Subcutaneous adipose tissue (tissue), 4 donors: ENCODE results near the gene TMEM121. TPM values are rescaled to one million over a fixed set of nuclear protein-coding genes. Genes with fewer than 3 reads are reported as not detected.

ENCODE experiments used
- total RNA-seq, 4 donors: library from RNA; depleted of rRNA; stranded (reverse); fragments of >200 nt; gene quantifications; one replicate each; pipeline ENCODE4 v1.1.0, GENCODE V29; 2016
- TF ChIP-seq, protein P1 (sequence below): fragments of 450-650 bp; IDR thresholded peaks from one replicate; pipeline ENCODE4 v1.5.1; 2016; ENCODE audit warnings: low read depth, mild to moderate bottlenecking, control low read depth, antibody characterized with exemption, moderate library complexity

The TMEM121 gene
- 1 to 10 TPM; 1.3 to 3.6 (median 2.0) TPM for total RNA-seq

DNA sequence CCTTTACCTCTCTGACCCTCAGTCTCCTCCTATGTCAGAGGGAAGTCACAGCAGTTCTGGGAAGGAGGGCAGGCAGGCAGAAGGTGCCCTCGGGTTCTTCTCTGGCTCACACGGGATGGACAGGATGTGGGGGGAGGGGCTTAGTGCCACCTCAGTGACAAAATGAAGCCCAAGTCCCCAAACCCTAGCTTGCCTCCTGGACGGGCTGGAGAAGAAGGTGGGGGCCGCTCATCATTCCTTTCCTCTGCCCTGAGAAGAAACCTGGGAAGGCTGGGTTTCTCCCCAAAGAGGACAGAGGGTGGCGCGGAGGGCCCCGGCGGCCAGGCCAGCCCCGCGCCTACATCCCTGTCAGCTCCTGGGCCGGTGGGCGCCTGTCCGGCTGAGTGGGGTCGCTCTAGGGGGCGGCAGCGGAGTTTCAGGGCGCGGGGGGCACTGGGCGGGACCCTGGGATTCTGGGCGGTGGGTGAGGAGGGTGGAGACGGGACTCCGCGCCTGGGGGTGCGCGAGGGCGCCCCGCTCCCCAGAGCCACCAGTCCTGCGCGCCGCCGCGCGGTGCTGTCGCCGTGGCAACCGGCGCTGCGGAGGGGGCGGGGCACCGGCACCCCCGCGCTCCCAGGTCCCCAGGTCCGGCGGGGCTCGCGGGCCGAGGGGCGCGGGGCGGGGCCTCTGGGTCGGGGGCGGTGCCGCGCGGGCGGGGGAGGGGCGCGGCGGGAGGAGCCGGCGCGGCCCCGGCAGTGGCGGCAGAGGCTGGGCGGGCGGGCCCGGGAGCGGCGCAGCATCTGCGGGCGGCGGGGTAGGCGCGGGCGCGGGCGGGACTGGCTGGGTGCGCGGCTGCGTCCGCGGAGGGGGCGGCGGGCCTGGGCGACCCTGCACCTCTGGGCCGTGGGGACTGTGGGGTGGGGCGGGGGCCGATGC, at the start of gene TMEM121:
TMEM121 (plus strand) TSS at position 723 of the 915 bp plus-strand sequence. CDS start 2,252 bp downstream, outside the sequence.
- TF ChIP-seq, protein P1, sequence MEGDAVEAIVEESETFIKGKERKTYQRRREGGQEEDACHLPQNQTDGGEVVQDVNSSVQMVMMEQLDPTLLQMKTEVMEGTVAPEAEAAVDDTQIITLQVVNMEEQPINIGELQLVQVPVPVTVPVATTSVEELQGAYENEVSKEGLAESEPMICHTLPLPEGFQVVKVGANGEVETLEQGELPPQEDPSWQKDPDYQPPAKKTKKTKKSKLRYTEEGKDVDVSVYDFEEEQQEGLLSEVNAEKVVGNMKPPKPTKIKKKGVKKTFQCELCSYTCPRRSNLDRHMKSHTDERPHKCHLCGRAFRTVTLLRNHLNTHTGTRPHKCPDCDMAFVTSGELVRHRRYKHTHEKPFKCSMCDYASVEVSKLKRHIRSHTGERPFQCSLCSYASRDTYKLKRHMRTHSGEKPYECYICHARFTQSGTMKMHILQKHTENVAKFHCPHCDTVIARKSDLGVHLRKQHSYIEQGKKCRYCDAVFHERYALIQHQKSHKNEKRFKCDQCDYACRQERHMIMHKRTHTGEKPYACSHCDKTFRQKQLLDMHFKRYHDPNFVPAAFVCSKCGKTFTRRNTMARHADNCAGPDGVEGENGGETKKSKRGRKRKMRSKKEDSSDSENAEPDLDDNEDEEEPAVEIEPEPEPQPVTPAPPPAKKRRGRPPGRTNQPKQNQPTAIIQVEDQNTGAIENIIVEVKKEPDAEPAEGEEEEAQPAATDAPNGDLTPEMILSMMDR = no peak

DNA sequence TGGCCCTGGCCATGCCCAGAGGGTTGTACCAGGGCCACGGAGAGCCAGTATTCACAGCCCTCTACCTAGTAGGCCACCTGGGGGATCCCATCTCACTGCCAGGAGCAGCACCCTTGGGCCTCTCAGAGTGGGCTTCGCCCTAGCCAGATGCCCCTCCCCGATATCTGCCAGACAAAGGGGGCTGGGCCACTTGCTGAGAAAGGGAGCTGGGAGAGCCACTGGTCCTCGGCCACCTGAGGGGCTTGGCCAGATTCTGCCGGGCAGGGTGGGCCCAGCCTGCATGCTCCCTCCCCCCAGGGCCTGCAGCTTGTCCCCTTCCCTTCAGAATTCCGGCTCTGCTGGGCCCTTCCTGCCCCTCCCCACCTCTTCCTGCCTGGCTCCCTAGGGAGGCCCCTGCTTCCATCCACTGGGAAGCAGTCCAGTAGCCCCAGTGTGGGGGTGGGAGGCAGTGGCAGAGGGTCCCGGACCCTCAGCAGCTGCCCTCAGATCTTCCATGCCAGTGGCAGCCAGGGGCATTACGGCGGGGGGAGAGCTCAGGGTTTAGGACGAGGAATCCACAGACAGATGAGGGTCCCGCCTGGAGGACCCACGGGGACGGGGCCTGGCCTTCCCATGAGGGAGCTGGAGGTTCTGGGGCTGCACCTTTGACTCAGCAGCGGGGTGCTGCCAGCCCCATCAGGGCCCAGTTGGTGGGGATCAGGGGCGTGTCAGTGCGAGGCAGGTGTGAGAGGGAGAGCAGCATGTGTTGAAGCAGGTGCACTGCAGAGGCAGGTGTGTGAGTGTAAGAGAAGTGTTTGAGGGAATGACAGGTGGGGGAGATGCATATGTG, 49.3 kb upstream of the TMEM121 start:
- TF ChIP-seq, protein P1 = no peak

DNA sequence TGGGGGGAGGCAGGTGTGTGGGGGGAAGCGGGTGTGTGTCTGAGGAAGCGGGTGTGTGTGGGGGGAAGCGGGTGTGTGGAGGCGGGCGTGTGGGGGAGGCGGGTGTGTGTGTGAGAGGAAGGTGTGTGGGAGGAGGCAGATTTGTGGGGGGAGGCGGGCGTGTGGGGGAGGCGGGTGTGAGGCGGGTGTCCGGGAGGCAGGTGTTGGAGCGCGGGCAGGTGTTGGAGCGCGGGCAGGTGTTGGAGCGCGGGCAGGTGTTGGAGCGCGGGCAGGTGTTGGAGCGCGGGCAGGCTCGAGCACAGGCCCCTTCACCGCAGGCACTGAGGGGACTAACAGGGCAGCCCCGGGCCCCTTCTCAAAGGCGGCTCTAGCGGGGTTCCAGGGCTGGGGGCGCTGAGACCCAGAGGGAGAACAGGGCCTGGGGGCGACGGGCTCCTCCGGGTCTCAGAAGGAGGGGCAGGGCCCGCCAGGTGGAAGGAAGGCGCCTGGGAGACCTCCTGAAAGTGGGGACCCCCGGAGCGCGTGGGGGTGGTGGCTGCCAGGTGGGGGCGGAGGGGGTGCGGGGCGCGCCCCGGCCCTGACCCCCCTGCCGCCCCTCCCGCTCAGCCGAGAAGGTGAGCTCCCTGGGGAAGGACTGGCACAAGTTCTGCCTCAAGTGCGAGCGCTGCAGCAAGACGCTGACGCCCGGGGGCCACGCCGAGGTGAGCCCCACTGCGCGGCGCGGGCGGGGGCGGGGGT, 48.6 kb upstream of the TMEM121 start:
- TF ChIP-seq, protein P1 = no peak

DNA sequence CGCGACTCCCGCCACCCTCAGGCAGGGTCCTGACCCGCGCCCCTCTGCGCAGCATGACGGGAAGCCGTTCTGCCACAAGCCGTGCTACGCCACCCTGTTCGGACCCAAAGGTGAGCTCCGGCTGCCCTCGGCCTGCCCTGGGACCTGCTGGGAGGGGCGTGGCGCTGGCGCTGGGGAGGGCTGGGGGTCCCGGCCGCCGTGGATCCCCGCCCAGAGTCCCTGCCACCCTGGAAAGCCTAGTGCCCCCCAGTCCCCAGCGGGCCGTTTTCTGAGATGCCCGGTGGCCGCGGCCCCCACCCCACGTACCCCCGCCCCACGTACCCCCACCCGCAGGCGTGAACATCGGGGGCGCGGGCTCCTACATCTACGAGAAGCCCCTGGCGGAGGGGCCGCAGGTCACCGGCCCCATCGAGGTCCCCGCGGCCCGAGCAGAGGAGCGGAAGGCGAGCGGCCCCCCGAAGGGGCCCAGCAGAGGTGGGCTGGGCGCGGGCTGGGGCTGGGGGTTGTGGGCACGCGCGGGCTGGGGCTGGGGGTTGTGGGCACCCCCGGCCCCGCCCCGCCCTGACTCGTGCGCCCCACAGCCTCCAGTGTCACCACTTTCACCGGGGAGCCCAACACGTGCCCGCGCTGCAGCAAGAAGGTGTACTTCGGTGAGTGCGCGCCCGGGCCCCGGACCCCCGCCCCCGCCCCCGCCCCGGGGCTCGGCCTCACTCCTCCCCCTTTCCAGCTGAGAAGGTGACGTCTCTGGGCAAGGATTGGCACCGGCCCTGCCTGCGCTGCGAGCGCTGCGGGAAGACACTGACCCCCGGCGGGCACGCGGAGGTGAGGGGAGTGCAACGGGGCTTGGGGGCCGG, 47.8 kb upstream of the TMEM121 start:
- TF ChIP-seq, protein P1 = no peak

DNA sequence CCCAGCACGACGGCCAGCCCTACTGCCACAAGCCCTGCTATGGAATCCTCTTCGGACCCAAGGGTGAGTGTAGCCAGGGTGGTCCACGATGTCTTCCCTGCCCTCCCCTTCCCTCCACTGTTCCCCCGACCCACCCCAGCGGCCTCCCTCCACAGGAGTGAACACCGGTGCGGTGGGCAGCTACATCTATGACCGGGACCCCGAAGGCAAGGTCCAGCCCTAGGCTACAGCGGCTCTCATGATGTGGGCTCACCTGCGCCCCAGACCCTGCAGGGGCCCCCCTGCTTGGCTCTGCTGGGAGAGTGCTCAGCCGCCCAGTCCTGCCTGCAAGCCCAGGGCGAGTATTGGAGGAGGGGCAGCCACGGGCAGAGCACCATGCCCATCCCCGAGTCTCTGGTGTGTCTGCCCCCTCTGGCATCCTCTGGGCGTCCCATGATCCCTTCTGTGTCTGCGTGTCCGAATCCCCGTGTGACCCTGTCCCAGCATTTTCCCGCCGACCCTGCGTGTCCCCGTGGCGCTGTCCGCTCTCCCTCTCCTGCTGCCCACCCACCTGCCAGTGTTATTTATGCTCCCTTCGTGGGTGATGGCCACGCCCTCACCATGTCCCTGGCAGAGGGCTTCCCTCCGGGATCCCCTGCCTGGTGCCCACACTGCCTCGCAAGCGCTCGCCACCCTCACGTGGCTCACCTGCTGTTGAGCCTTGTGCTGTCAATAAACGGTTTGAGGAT, 46.8 kb upstream of the TMEM121 start:
- TF ChIP-seq, protein P1 = no peak

DNA sequence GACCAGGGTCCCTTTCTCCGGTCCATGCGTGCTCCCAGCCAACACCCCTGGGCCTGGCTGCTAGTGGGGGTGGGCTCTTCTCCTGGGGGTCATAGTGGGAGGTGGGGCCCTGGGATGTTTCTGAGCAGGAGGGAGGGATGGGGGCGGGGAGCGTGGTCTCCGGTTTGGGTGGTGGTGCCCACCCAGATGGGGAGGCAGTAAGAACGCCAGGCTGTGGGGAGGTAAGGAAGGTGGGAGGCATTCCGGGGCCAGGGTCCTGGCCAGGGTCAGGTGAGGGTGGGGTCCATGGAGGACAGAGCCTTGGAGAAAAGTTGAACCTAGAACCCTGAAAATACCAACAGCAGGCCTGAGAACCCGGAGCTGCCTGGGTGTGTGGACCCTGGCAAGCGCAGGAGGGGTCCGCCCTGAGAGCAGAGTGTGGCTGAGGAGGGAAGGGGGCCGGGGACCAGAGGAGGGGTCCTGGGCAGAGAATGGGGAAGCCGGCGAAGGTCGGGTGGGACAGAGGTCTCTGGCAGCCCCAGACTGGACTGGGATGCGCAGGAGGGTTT, 46.1 kb upstream of the TMEM121 start:
- TF ChIP-seq, protein P1 = no peak
